ENCODE measurements around the gene LNPEP.

- no peak for TF ChIP-seq SUZ12 (IDR thresholded peaks at IDR 0.05; ENCODE audit: extremely low read depth, insufficient read depth, insufficient read length)
- TF ChIP-seq ZNF274 (IDR thresholded peaks at IDR 0.05; ENCODE audit: low read depth, low read length): no peak
These were observed 54.2 kb downstream of the LNPEP start for GRCh38 chr5:96990102-96990501.

All from NT2/D1 (cell line).